Smooth muscle cell (in vitro differentiated cells): Measurements from ENCODE around the gene SNX22. TPM values are rescaled to one million over a fixed set of nuclear protein-coding genes. Genes with fewer than 3 reads are reported as not detected.
A peak's percentile ranks its signal among the peaks of the same experiment; 100 is the strongest.

Experiments used
- DNase-seq: peaks from one replicate; lab custom pipeline; 2025; ENCODE audit not compliant: unreplicated experiment; lab: John Stamatoyannopoulos, UW
- H2AFZ ChIP-seq: fragments of 200-600 bp; sonication (generic); 2 replicates; pipeline ENCODE4 v1.6.0; 2016; ENCODE audit warnings: antibody characterized with exemption, low read depth, mild to moderate bottlenecking
- H3F3A ChIP-seq: fragments of 200-600 bp; sonication (generic); 2 replicates; pipeline ENCODE4 v1.6.0; 2017; ENCODE audit warnings: antibody characterized with exemption, low read depth
- H3K27ac ChIP-seq: fragments of 200-600 bp; sonication (generic); 2 replicates; pipeline ENCODE4 v1.5.1; 2016; ENCODE audit warnings: low read depth, mild to moderate bottlenecking
- H3K27me3 ChIP-seq: fragments of 200-600 bp; sonication (generic); 2 replicates; pipeline ENCODE4 v1.6.1; 2016; ENCODE audit warnings: low read depth, mild to moderate bottlenecking
- H3K36me3 ChIP-seq: fragments of 200-600 bp; sonication (generic); 2 replicates; pipeline ENCODE4 v1.5.1; 2016; ENCODE audit warnings: low read depth
- H3K4me1 ChIP-seq: fragments of 200-600 bp; sonication (generic); 2 replicates; pipeline ENCODE4 v1.5.1; 2016; ENCODE audit warnings: low read depth
- H3K4me2 ChIP-seq: fragments of 200-600 bp; sonication (generic); 2 replicates; pipeline ENCODE4 v1.6.0; 2016; ENCODE audit warnings: mild to moderate bottlenecking
- H3K4me3 ChIP-seq: fragments of 200-600 bp; sonication (generic); 2 replicates; pipeline ENCODE4 v1.5.1; 2016; ENCODE audit warnings: mild to moderate bottlenecking
- H3K79me2 ChIP-seq: fragments of 200-600 bp; sonication (generic); 2 replicates; pipeline ENCODE4 v1.6.0; 2016; ENCODE audit warnings: low read depth, mild to moderate bottlenecking
- H3K9ac ChIP-seq: fragments of 200-600 bp; sonication (generic); 2 replicates; pipeline ENCODE4 v1.6.0; 2016; ENCODE audit warnings: low read depth
- H3K9me3 ChIP-seq: fragments of 200-600 bp; sonication (generic); replicated peaks from 2 replicates; pipeline ENCODE4 v1.5.1; 2016; ENCODE audit warnings: low read depth
- H4K20me1 ChIP-seq: fragments of 200-600 bp; sonication (generic); 2 replicates; pipeline ENCODE4 v1.6.0; 2016; ENCODE audit warnings: low read depth
- WGBS: methylation state at CpG from one replicate; pipeline ENCODE4 v1.1.7; 2016; ENCODE audit warnings: low lambda C conversion rate; 5-methylcytosine and 5-hydroxymethylcytosine counted together
- polyA plus RNA-seq: library from polyadenylated mRNA; unstranded; fragments of >200 nt; fragmentation: Nextera tagmentation; extraction: Ambion mirVana; gene quantifications from 2 replicates; pipeline ENCODE4 v1.2.1, GENCODE V29; 2016
- total RNA-seq: library from RNA; depleted of rRNA; stranded (reverse); fragments of >200 nt; gene quantifications from 2 replicates; pipeline ENCODE4 v1.2.3, GENCODE V29; 2014
- TF ChIP-seq, protein P1 (sequence below): fragments of 200-600 bp; sonication (generic); IDR thresholded peaks from 2 replicates; pipeline ENCODE4 v1.5.1; 2017; ENCODE audit warnings: borderline replicate concordance, mild to moderate bottlenecking, antibody characterized with exemption; ENCODE audit not compliant: insufficient read depth, poor library complexity, severe bottlenecking

SNX22 gene
- total and polyA plus RNA-seq, 2 experiments from 2014 or later, result 1.9 TPM; not detected in 1

DNA sequence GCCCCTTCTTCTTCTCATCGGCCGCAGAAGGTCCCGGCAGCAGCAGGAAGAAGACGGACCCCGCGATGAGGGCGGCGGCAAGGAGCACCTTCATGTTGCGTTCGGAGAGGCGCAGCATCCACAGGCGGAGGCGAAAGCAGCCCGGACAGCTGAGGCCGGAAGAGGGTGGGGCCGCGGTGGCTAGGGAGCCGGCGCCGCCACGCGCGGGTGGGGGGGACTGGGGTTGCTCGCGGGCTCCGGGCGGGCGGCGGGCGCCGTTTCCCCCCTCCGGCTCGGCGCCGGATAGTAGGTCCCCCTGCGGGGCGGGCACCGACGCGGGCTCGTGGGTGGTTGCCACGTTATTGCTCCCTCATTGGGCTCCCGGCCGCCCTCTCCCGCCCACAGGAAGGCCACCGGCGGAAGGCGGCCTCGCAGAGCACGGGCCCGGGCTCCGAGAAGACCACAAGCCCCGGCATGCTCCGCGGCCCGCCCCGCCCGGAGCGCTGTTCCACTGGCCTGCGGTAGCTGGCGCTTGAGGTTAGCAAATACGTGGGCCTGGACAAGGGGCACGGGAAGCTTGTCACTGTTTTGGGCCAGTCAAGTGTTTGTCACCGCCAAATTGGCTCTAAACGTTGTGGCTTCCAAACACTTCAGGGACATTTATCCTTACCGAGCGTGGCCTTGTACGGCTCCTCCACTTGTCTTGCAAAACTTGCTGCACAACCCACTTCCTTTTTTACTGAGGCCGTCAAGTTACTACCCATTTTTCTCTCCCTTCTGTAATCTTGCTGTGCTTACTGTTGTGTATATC lies 11.5 kb downstream of the SNX22 start, which contains the start of gene PPIB:
Gene PPIB (minus strand): TSS at position 154 of the 790 bp plus-strand sequence. CDS start 36 bp downstream, at position 118.
- H3F3A ChIP-seq, result peaks cover 34% of the 10 kb centered on the region
- H3K27ac ChIP-seq, result peak within 1 kb of the TSS; percentile 70
- H3K4me2 ChIP-seq, result peak within 1 kb of the TSS; percentile 88
- H3K9me3 ChIP-seq, result no peaks in the 10 kb centered on the region
- H3K9ac ChIP-seq, result peak within 1 kb of the TSS; percentile 86
- under 1% methylated on average over 63 of the region's 69 CpGs for WGBS
- peak within 1 kb of the TSS; percentile 85 for H3K4me3 ChIP-seq
- no peak within 1 kb of the TSS for H2AFZ ChIP-seq
- H3K36me3 ChIP-seq, result no peaks in the 10 kb centered on the region
- DNase-seq, result peak; percentile 91
- TF ChIP-seq, protein P1, sequence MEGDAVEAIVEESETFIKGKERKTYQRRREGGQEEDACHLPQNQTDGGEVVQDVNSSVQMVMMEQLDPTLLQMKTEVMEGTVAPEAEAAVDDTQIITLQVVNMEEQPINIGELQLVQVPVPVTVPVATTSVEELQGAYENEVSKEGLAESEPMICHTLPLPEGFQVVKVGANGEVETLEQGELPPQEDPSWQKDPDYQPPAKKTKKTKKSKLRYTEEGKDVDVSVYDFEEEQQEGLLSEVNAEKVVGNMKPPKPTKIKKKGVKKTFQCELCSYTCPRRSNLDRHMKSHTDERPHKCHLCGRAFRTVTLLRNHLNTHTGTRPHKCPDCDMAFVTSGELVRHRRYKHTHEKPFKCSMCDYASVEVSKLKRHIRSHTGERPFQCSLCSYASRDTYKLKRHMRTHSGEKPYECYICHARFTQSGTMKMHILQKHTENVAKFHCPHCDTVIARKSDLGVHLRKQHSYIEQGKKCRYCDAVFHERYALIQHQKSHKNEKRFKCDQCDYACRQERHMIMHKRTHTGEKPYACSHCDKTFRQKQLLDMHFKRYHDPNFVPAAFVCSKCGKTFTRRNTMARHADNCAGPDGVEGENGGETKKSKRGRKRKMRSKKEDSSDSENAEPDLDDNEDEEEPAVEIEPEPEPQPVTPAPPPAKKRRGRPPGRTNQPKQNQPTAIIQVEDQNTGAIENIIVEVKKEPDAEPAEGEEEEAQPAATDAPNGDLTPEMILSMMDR, result no peak
- peaks cover 40% of the 10 kb centered on the region for H3K79me2 ChIP-seq
- H3K4me1 ChIP-seq, result peaks cover 9% of the 10 kb centered on the region
- no peaks in the 10 kb centered on the region for H3K27me3 ChIP-seq
- H4K20me1 ChIP-seq, result peaks cover 39% of the 10 kb centered on the region

DNA sequence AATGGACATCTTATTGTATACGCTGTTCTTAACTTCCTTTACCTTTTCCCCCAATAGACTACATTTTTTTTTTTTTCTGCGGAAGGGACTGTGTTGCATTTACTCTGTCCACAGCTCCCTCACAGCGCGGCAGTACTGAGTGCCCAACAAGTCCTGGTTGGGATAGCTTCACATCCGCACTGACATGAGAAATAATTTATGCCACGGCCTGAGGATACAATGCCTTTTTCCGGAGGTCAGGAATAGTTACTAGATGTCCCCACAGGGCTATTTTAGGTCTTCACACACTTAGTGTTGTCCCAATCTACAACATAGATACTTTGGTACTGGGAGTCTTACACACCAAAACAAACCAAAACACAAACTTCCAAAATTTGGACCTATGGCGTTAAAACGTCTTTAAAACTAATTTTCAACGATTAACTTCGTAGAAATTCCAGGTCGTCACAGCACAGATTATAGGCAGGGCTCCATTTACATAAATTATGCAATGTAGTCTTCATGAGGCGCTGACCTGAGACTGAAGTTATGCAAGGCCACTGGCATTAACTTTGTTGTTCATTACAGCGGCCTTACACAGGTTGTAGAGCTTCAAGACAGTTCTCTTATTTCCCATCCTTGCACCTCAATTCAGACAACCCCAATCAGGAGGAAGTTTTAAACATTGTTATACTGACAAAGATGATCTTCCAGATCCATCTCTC lies 12.3 kb downstream of the SNX22 start:
- peak overlapping the region; percentile 67 for H3K27ac ChIP-seq
- H2AFZ ChIP-seq, result no peak overlapping the region
- H3K4me3 ChIP-seq, result peak overlapping the region; percentile 85
- no peaks in the 10 kb centered on the region for H3K27me3 ChIP-seq
- H3K36me3 ChIP-seq, result no peaks in the 10 kb centered on the region
- H3K4me1 ChIP-seq, result peaks cover 9% of the 10 kb centered on the region
- peaks cover 38% of the 10 kb centered on the region for H3K79me2 ChIP-seq
- H3K9me3 ChIP-seq, result no peaks in the 10 kb centered on the region
- TF ChIP-seq, protein P1, result no peak
- peaks cover 26% of the 10 kb centered on the region for H3F3A ChIP-seq
- WGBS, result 62% methylated on average over 14 of the region's 14 CpGs
- no peak for DNase-seq
- no peak overlapping the region for H3K9ac ChIP-seq
- H4K20me1 ChIP-seq, result peaks cover 32% of the 10 kb centered on the region
- H3K4me2 ChIP-seq, result peak overlapping the region; percentile 88

DNA sequence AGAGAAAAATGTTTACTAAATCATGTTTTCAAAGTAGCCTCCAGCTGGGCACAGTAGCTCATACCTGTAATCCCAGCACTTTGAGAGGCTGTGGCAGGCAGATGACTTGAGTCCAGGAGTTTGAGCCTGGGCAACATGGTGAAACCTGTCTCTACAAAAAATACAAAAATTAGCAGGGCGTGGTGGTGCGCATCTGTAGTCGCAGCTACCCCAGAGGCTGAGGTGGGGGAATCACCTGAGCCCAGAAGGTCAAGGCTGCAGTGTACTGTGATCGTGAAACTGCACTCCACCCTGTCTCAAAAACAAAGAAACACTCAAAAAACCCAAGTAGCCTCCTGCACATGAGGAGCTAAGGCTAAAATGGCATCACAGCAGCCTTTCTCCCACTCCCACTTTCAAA lies 12.9 kb downstream of the SNX22 start:
- WGBS, result 97% methylated on average over 4 of the region's 4 CpGs
- no peak overlapping the region for H3K4me2 ChIP-seq
- H3K27ac ChIP-seq, result no peak overlapping the region
- H3K27me3 ChIP-seq, result no peaks in the 10 kb centered on the region
- H2AFZ ChIP-seq, result no peak overlapping the region
- H4K20me1 ChIP-seq, result peaks cover 25% of the 10 kb centered on the region
- no peak overlapping the region for H3K9ac ChIP-seq
- H3K36me3 ChIP-seq, result no peaks in the 10 kb centered on the region
- peaks cover 20% of the 10 kb centered on the region for H3F3A ChIP-seq
- peaks cover 9% of the 10 kb centered on the region for H3K4me1 ChIP-seq
- H3K4me3 ChIP-seq, result no peak overlapping the region
- H3K79me2 ChIP-seq, result peaks cover 32% of the 10 kb centered on the region
- no peak for DNase-seq
- TF ChIP-seq, protein P1, result no peak
- H3K9me3 ChIP-seq, result no peaks in the 10 kb centered on the region
